Inflammatory macrophage treated with lipopolysaccharide for 1 hour (primary cell): ENCODE results near the gene TTC36.
"Not testable (repeated sequence)": the region's sequence is repeated elsewhere in the genome, so short reads cannot be mapped to it uniquely, and the experiment has no call there.

Source experiments
- DNase-seq, 2 donors: peaks; one replicate each; pipeline ENCODE4 v3.0.0-alpha.2; 2020 to 2022

TTC36 gene, protein sequence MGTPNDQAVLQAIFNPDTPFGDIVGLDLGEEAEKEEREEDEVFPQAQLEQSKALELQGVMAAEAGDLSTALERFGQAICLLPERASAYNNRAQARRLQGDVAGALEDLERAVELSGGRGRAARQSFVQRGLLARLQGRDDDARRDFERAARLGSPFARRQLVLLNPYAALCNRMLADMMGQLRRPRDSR

DNA sequence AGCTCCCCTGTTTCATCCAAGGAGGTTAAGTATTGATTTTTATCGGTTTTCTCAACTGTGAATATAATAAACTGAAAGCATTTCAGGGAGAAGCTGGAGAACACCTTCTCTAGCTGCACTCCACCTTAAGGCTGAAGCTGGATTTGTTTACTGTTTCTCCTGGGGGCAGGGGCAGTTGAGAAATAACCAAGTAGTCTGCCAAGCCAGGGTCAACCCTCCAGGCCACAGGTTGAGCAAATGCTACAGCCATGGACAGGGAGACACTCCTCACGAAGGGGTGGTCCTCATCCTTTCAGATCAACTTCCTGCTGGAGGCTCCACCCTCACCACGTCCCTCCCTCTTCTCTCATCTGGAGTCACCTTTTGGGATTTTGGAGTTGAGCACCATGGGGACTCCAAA is at the start of gene TTC36:
TSS of gene TTC36 (plus strand) at position 366 of the 400 bp plus-strand sequence. CDS start at position 387, 21 bp downstream.
- no peak for DNase-seq

DNA sequence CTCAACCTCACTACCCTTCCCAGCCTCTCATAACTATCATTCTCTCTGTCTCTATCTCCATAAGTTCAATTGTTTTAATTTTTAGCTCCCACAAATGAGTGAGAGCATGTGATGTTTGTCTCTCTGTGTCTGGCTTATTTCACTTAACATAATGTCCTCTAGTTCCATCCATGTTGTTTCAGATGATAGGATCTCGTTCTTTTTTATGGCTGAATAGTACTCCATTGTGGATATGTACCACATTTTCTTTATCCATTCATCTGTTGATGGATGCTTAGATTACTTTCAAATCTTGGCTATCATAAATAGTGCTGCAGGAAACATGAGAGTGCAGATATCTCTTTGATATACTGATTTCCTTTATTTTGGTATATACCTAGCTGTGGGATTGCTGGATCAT is 46.0 kb upstream of the TTC36 start:
- not testable (repeated sequence) for DNase-seq

DNA sequence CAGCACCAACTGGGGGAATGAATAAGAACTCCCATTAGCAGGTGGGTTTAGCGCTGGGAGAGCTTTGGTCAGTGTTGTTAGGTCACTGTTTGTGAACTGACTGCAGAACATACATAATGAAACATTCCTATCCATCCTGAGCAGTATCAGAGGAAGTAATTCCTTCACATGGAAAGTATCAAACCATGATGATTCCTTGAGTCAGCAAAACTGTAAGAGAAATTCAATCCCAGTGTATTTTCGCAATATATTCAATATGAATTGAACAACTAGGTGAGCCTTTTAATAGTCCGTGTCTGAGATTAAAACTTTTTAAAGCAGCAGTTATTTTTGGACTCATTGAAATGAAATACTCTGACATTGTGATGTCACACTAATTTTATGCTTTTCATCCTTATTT is 42.9 kb upstream of the TTC36 start:
- no peak for DNase-seq

DNA sequence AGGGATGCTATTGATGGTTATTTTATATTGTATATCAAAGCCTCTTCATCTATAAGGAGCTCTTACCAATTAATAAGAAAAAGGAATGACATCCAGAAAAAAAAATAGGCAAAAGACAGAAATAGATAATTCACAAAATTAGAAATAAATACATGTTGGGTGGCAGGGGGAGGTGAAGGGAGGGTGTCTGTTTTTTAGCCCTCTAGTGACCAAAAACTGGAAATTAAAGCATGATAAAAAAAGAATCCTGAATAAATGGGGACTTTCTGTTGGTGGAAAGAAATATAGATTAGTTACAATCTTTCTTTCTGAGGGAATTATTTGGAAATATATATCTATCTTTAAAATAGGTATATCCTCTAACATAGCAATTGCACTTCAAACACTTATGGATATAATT is 42.0 kb upstream of the TTC36 start:
- no peak for DNase-seq

DNA sequence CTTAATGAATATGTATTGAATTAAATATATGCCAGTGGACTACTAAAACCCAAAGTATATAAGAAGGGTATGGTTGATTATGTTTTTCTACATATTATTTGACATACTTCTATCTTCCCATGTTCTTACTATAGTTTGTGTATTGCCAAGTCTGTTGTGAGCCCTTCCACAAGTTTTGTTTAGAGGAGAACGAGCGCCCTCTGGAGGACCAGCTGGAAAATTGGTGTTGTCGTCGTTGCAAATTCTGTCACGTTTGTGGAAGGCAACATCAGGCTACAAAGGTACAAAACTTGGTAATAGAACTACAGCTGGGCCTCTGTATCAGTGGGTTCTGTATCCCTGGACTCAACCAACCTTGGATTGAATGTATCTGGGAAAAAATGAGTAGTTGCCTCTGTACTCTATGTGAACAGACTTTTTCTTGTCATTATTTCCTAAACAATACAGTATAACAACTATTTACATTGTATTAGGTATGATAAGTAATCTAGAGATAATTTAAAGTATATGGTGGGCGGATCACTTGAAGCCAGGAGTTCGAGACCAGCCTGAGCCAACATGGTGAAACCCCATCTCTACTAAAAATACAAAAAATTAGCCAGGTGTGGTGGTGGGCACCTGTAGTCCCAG is 38.7 kb upstream of the TTC36 start:
- peak; percentile 41 to 85 for DNase-seq

DNA sequence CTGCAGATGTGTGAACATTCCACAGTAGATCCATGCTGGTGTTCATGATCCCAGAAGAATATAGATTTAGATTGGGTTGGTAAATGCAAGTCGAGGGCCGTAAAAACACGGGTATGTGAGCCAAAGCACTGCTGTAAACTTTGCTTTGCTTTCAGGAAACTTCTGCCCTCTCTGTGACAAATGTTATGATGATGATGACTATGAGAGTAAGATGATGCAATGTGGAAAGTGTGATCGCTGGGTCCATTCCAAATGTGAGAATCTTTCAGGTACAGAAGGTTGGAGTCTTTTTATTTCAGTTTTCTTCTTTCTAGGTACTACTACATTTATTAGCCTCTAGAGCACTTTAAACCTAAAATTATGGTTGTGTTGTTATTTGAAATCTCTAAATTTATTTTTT is 36.2 kb upstream of the TTC36 start:
- DNase-seq, result no peak

DNA sequence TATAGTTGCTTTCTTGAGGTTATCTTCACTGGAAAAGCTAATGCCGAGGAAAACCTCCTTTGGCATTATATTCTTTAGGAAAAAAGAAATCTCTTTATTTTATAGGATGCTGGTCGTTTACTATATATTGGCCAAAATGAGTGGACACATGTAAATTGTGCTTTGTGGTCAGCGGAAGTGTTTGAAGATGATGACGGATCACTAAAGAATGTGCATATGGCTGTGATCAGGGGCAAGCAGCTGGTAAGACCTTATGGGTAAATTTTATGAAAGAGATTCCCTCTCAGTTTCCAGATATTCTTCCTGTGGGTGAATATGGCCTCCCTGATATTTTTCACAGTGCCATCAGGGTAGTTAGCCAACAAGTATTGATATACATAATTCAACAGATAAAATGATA is 29.4 kb upstream of the TTC36 start:
- DNase-seq, result no peak

DNA sequence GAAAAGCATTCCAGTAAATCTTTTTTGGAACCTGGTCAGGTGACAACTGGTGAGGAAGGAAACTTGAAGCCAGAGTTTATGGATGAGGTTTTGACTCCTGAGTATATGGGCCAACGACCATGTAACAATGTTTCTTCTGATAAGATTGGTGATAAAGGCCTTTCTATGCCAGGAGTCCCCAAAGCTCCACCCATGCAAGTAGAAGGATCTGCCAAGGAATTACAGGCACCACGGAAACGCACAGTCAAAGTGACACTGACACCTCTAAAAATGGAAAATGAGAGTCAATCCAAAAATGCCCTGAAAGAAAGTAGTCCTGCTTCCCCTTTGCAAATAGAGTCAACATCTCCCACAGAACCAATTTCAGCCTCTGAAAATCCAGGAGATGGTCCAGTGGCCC is 24.1 kb upstream of the TTC36 start:
- no peak for DNase-seq

DNA sequence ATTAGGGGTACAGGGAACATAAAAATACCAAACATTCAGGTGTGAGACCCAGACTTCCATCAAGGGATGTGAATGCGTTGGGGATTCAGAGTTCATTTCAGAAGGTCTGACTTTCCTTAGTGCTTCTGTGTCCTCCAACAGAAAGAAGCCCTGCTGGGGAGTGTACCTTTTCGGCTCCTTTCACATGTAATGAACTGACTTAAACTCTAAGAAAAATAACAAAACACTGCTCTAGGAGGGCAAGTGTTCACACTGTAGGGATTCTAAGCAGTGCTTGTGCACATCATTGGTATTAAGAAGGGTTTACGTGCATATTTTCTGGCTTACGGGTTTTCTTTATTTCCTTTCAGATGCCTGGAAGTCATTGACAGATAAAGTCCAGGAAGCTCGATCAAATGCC is 15.7 kb upstream of the TTC36 start:
- no peak for DNase-seq

DNA sequence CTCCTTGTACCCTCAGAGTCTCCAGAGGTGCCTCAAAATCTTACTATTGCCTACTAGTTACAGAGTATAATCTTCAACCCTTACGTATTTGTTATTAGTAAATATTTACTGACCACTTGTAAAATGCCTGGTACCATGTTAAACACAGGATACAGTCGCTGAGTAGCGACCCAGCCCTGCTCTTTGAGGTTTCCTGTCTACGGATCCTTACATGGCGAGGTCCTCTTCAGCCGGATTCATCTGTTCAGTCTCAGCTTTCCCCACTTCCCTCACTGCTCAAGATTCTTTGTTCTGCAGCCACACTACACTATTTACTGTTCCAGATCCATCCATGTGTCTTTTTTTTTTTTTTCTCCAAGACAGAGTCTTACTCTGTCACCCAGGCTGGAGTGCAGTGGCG is 13.2 kb upstream of the TTC36 start:
- no peak for DNase-seq

DNA sequence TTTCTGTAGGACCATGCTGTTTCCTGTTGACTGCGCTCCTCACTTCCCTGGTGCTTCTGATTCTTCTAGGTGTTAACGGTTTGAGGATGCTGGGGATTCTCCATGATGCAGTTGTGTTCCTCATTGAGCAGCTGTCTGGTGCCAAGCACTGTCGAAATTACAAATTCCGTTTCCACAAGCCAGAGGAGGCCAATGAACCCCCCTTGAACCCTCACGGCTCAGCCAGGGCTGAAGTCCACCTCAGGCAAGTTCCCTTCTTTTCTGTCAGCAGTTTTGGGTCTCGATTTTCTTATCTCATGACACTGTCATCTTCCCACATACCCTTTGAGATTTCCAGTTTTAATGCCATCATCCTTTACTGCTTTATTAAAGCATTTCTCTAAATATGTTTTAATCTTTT is 7.7 kb upstream of the TTC36 start:
- no peak for DNase-seq

DNA sequence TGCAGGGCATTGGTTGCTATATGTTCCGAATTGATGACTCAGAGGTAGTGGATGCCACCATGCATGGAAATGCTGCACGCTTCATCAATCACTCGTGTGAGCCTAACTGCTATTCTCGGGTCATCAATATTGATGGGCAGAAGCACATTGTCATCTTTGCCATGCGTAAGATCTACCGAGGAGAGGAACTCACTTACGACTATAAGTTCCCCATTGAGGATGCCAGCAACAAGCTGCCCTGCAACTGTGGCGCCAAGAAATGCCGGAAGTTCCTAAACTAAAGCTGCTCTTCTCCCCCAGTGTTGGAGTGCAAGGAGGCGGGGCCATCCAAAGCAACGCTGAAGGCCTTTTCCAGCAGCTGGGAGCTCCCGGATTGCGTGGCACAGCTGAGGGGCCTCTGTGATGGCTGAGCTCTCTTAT is 5.4 kb upstream of the TTC36 start:
- peak; percentile 26 to 50 for DNase-seq

DNA sequence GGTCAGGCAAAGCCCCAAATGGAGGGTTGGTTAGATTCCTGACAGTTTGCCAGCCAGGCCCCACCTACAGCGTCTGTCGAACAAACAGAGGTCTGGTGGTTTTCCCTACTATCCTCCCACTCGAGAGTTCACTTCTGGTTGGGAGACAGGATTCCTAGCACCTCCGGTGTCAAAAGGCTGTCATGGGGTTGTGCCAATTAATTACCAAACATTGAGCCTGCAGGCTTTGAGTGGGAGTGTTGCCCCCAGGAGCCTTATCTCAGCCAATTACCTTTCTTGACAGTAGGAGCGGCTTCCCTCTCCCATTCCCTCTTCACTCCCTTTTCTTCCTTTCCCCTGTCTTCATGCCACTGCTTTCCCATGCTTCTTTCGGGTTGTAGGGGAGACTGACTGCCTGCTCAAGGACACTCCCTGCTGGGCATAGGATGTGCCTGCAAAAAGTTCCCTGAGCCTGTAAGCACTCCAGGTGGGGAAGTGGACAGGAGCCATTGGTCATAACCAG is 4.7 kb upstream of the TTC36 start:
- DNase-seq, result no peak

DNA sequence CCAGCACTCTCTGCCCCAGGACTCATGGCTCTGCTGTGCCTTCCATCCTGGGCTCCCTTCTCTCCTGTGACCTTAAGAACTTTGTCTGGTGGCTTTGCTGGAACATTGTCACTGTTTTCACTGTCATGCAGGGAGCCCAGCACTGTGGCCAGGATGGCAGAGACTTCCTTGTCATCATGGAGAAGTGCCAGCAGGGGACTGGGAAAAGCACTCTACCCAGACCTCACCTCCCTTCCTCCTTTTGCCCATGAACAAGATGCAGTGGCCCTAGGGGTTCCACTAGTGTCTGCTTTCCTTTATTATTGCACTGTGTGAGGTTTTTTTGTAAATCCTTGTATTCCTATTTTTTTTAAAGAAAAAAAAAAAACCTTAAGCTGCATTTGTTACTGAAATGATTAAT is 2.9 kb upstream of the TTC36 start:
- DNase-seq, result no peak

DNA sequence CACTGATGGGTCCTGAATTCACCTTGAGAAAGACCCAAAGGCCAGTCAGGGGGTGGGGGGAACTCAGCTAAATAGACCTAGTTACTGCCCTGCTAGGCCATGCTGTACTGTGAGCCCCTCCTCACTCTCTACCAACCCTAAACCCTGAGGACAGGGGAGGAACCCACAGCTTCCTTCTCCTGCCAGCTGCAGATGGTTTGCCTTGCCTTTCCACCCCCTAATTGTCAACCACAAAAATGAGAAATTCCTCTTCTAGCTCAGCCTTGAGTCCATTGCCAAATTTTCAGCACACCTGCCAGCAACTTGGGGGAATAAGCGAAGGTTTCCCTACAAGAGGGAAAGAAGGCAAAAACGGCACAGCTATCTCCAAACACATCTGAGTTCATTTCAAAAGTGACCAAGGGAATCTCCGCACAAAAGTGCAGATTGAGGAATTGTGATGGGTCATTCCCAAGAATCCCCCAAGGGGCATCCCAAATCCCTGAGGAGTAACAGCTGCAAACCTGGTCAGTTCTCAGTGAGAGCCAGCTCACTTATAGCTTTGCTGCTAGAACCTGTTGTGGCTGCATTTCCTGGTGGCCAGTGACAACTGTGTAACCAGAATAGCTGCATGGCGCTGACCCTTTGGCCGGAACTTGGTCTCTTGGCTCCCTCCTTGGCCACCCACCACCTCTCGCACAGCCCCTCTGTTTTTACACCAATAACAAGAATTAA is 2.4 kb upstream of the TTC36 start:
- no peak for DNase-seq

DNA sequence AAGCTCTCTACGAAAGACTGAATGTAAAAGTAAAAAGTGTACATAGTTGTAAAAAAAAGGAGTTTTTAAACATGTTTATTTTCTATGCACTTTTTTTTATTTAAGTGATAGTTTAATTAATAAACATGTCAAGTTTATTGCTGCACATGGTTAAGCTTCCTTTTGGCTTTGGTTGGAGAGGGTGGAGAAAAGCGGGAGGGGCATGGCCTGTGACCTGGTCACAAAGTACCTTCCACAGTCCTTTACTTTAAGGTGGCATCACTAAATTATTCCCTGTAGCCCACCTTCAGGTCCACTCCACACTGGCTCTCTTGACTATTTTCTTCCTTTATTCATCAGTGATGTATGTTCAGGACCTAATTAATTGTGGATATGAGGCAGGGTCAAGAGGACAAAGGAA is 586 bp upstream of the TTC36 start:
- DNase-seq, result no peak

DNA sequence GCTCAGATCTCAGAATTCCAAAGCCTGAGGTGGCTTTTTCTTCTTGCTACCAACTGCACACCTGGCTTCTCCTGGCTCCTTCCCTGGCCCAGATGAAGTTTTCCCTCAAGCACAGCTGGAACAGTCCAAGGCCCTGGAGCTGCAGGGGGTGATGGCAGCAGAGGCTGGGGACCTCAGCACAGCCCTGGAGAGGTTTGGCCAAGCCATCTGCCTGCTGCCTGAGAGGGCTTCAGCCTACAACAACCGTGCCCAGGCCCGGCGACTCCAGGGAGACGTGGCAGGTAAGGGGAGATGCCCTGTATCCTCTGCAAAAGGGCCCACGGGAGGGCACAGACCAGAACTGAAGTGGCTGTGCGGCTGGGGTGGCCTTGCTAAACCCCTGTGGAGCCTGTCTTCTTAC is 1.2 kb downstream of the TTC36 start:
- DNase-seq, result no peak

DNA sequence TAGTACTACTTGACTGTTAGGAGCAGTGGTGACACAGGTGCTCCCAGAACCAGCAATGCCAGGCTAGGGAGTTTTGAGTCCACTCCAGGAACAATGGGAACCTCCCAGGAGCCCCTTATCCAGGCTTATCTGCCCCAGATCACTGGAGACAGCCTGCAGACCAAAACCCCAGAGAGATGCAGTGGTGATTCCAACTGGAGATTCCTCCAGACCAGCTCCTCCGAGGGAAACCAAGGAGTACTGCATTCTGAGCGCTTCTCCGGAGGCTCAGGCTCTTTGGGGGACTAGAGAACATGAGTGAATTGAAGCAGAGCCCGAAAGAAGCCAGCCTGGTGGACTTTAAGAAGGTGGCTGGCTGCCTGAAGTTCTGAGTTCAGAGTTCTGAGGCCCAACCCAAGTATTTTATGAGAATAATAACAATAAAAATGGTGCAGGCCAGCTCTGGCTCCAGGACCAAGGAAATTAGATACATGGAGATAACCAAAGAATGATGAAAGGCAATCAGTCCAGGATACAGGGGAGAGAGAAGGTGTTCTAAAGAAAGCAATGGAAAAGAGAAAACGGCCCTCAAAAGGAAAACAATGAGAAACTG is 2.4 kb downstream of the TTC36 start:
- no peak for DNase-seq

DNA sequence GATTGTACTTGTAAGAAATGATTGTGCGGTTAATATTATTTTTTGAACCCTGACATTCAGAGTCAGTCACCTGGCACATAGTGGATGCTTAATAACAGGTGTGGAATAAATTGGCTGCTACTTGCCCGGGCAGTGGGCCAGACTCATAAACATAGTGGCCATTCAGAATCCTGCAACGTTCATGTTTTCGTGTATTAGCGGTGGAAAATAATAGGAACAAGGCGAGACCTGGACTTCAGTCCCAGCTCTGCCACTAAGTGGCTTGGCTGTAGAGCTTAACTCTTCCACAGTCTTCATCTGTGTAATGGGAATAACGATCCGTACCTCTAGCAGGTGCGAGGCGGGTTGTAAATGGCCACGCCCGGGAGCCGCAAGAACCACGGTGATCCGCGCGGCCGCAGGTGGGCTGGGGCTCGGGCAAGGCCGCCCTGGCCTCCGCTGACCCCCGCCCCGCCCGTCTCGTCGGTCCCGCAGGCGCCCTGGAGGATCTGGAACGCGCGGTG is 3.0 kb downstream of the TTC36 start:
- no peak for DNase-seq

DNA sequence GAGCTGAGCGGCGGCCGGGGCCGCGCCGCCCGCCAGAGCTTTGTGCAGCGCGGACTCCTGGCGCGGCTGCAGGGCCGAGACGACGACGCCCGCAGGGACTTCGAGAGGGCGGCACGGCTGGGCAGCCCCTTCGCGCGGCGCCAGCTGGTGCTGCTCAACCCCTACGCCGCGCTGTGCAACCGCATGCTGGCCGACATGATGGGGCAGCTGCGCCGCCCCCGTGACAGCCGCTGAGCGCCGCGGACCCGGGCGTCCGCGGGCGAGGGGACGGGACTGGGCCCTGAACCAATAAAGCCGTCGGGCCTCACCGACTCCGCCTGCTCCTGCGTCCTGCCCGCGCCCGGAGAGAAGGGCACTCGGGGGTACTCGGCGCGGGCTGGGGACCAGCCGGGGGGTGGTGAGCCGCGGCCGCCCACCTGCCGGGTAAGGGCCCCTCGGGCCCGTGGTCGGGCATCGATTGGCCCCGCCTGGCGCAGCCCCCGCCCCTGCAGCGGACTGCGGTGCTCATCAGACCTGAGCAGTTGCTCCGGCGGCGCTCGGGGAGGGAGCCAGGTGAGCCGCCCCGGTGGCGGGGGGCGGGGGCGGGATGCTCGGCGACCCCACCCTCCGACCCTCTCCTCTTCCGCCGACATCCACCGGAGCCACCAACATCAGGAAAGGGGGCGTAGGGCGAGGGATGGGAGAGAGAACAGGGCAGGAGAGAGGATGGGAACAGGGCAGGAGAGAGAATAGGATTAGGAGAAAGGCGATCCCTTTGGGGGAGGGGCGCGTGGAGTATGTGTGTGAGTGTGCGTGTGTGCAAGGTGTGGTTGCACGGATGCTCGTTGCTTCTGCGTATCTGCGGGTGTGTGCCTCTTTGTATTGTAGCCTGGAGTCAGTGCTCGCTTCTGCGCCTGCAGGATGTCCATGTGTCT is 3.7 kb downstream of the TTC36 start, which contains the start of gene TMEM25:
TSS of gene TMEM25 (plus strand) at position 510 of the 914 bp plus-strand sequence. CDS start 610 bp downstream, outside the sequence.
- DNase-seq, result peak in 1 of 2 donors; percentile 13

DNA sequence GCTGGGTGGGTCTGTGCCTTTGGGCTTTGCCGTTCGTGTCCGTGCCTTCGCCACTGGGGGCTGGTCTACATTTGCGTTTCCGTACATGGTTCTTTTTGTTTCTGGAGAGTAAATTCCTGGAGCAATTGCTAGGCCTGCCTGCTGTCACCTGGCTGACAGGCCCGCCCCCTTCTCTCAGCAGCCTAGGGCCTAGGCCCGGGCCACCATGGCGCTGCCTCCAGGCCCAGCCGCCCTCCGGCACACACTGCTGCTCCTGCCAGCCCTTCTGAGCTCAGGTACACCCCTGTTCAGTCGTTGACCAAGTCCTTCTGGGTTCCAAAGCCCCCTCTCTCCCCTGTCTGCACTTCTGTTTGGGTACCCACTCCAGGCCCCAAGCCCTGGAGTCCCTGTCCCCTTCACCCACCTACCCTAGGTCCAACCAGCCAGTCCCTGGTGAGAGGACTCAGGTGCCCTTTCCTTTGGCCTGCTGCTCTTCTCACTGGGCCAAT is 4.4 kb downstream of the TTC36 start:
- DNase-seq, result no peak

DNA sequence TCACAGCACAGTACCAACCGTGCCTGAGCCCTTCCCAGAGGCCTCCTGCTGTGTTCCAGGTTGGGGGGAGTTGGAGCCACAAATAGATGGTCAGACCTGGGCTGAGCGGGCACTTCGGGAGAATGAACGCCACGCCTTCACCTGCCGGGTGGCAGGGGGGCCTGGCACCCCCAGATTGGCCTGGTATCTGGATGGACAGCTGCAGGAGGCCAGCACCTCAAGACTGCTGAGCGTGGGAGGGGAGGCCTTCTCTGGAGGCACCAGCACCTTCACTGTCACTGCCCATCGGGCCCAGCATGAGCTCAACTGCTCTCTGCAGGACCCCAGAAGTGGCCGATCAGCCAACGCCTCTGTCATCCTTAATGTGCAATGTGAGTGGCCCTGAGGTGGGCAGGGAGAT is 4.8 kb downstream of the TTC36 start:
- no peak for DNase-seq
